GM19043 (cell line): ENCODE results near the gene INPP5B.

Source experiments
- ATAC-seq: cut with Tn5 transposase; IDR thresholded peaks from one replicate; pipeline ENCODE4 v1.9.1; 2021; ENCODE audit warnings: low read depth; ENCODE audit not compliant: unreplicated experiment

INPP5B gene

GRCh38 chr1:37845786-37846185 lies 101.1 kb downstream of the INPP5B start:
- ATAC-seq: no peak

GRCh38 chr1:37845049-37845646 lies 101.7 kb downstream of the INPP5B start:
- ATAC-seq: no peak

GRCh38 chr1:37844536-37844935 lies 102.3 kb downstream of the INPP5B start:
- no peak for ATAC-seq

GRCh38 chr1:37841652-37842051 lies 105.2 kb downstream of the INPP5B start:
- no peak for ATAC-seq

GRCh38 chr1:37840711-37841110 lies 106.1 kb downstream of the INPP5B start:
- ATAC-seq: no peak

- no peak for ATAC-seq
These were observed 107.2 kb downstream of the INPP5B start for GRCh38 chr1:37839676-37840075.

- ATAC-seq: no peak
These were observed 110.1 kb downstream of the INPP5B start for GRCh38 chr1:37836788-37837187.

- no peak for ATAC-seq
These were observed 115.0 kb downstream of the INPP5B start for GRCh38 chr1:37831809-37832208.

GRCh38 chr1:37831109-37831508 lies 115.7 kb downstream of the INPP5B start:
- ATAC-seq: no peak

- ATAC-seq: no peak
These were observed 118.3 kb downstream of the INPP5B start for GRCh38 chr1:37828410-37829074.

- ATAC-seq: no peak
These were observed 121.3 kb downstream of the INPP5B start for GRCh38 chr1:37825506-37825905.

- no peak for ATAC-seq
These were observed 122.9 kb downstream of the INPP5B start for GRCh38 chr1:37824001-37824400.

- no peak for ATAC-seq
These were observed 123.7 kb downstream of the INPP5B start for GRCh38 chr1:37822906-37823815.

- ATAC-seq: no peak
These were observed 125.4 kb downstream of the INPP5B start for GRCh38 chr1:37821481-37821880.

GRCh38 chr1:37817481-37817880 lies 129.4 kb downstream of the INPP5B start:
- no peak for ATAC-seq

- no peak for ATAC-seq
These were observed 132.6 kb downstream of the INPP5B start for GRCh38 chr1:37814252-37814651.

- ATAC-seq: no peak
These were observed 133.2 kb downstream of the INPP5B start for GRCh38 chr1:37813529-37814145.

- ATAC-seq: no peak
These were observed 135.7 kb downstream of the INPP5B start for GRCh38 chr1:37811027-37811655.
